Activated CD8-positive, alpha-beta T cell treated with anti-CD3 and anti-CD28 coated beads, Interleukin-2, amount 10 ng/mL, durations not matched to agents 7 days and 5 days (primary cell): Measurements from ENCODE around the gene BTBD6. TPM values are rescaled to one million over a fixed set of nuclear protein-coding genes. Genes with fewer than 3 reads are reported as not detected.
"Not testable (repeated sequence)": the region's sequence is repeated elsewhere in the genome, so short reads cannot be mapped to it uniquely, and the experiment has no call there.

ENCODE experiments used
- ATAC-seq: fragments of 150-1000 bp; cut with Tn5 transposase; one replicate; pipeline ENCODE4 v1.10.0; 2021; ENCODE audit warnings: moderate library complexity
- CTCF ChIA-PET: fragments of 350-600 bp; sonication (Branson Sonifier 250); formaldehyde crosslinking; loops from one replicate; lab custom pipeline; 2021; ENCODE audit warnings: antibody characterized with exemption; lab: Charles Lee
- POLR2A ChIA-PET: fragments of 350-600 bp; sonication (Branson Sonifier 250); formaldehyde crosslinking; loops from one replicate; lab custom pipeline; 2021; ENCODE audit warnings: antibody characterized with exemption; lab: Charles Lee
- DNase-seq: peaks from one replicate; pipeline ENCODE4 v3.0.0-alpha.2; 2020
- H3K27ac Mint-ChIP-seq: one replicate; pipeline ENCODE4 v1.8.0; 2021; ENCODE audit warnings: mild to moderate bottlenecking, mixed read lengths
- H3K27me3 Mint-ChIP-seq: one replicate; pipeline ENCODE4 v1.8.0; 2021; ENCODE audit warnings: low read depth, mixed read lengths
- H3K36me3 Mint-ChIP-seq: one replicate; pipeline ENCODE4 v1.8.0; 2021; ENCODE audit warnings: low read depth, mixed read lengths
- H3K4me1 Mint-ChIP-seq: one replicate; pipeline ENCODE4 v1.8.0; 2021; ENCODE audit warnings: low read depth, mixed read lengths
- H3K4me3 Mint-ChIP-seq: one replicate; pipeline ENCODE4 v1.8.0; 2021; ENCODE audit warnings: mild to moderate bottlenecking, mixed read lengths
- H3K9me3 Mint-ChIP-seq: one replicate; pipeline ENCODE4 v1.8.0; 2022; ENCODE audit warnings: mixed read lengths; ENCODE audit not compliant: insufficient read depth
- total RNA-seq, 2 experiments: library from RNA; stranded (reverse); gene quantifications; one replicate each; pipeline ENCODE4 v1.2.3, GENCODE V29; 2021

Gene BTBD6
- total RNA-seq, 2 experiments from 2014 or later: 53.7 to 59.8 TPM

GRCh38 chr14:105260959-105261358, 12.6 kb downstream of the BTBD6 start:
- ChIA-PET CTCF (interaction anchor here (1.0 to 1.5 kb wide), 2 partner anchors 91 to 220 kb away, joined by 3 read pairs; no protein-coding TSS in a partner anchor), POLR2A (interaction anchor here (0.6 kb wide), 1 partner anchor 40 kb away, joined by 3 read pairs; the partner anchor contains the start of gene BRF1)
- Mint-ChIP-seq H3K4me3 (no peak overlapping the region), H3K27ac (no peak overlapping the region), H3K27me3 (no peaks in the 10 kb centered on the region), H3K36me3 (peaks cover 3% of the 10 kb centered on the region), H3K9me3 (no peaks in the 10 kb centered on the region), H3K4me1 (no peaks in the 10 kb centered on the region)
- DNase-seq (no peak), ATAC-seq (no peak)

GRCh38 chr14:105261781-105262180, 13.4 kb downstream of the BTBD6 start:
- Mint-ChIP-seq H3K36me3 (peaks cover 3% of the 10 kb centered on the region), H3K4me1 (no peaks in the 10 kb centered on the region), H3K27me3 (no peaks in the 10 kb centered on the region), H3K4me3 (no peak overlapping the region), H3K9me3 (no peaks in the 10 kb centered on the region), H3K27ac (no peak overlapping the region)
- ChIA-PET POLR2A (no interaction called here), CTCF (no interaction called here)
- ATAC-seq (no peak), DNase-seq (no peak)

DNA sequence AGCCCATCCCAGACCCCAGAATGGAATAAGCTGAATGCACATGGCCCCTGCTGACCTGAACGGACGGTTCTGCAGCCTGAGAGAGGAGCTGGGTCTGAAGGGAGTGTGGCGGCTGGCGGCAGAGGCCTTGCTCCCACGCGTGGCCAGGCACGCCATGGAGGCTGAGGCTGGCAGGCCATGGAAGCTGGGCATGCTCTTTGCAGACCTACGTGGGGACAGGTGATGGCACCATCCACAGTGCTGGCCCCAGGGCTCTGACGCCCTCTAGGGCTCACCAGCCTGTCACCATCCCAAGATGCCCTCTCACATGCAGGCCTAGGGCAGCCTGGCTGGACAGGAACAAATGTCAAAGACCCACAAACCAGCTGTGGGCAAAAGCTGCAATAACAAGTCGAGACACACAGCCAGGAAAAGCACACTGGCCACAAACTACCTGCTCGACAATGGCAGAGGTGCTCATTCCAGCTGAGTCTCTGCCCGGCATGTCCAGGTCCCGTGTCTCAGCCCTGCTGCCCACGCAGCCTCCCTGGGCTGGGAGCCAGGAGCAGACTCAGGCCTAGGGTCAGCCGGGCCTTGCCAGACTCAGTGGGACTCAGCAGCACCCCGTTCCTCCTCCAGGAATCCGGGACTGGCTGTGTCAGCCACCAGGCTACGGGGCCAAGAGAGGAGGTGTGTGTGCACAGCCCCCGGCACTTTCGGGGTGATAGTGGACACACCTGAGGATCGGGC, 19.7 kb downstream of the BTBD6 start:
- H3K27ac Mint-ChIP-seq: no peak overlapping the region
- no peak for DNase-seq
- ChIA-PET CTCF (no interaction called here), POLR2A (no interaction called here)
- H3K27me3 Mint-ChIP-seq: no peaks in the 10 kb centered on the region
- H3K4me3 Mint-ChIP-seq: no peak overlapping the region
- H3K4me1 Mint-ChIP-seq: no peaks in the 10 kb centered on the region
- no peaks in the 10 kb centered on the region for H3K9me3 Mint-ChIP-seq
- peaks cover 3% of the 10 kb centered on the region for H3K36me3 Mint-ChIP-seq
- peak; percentile 32 for ATAC-seq

DNA sequence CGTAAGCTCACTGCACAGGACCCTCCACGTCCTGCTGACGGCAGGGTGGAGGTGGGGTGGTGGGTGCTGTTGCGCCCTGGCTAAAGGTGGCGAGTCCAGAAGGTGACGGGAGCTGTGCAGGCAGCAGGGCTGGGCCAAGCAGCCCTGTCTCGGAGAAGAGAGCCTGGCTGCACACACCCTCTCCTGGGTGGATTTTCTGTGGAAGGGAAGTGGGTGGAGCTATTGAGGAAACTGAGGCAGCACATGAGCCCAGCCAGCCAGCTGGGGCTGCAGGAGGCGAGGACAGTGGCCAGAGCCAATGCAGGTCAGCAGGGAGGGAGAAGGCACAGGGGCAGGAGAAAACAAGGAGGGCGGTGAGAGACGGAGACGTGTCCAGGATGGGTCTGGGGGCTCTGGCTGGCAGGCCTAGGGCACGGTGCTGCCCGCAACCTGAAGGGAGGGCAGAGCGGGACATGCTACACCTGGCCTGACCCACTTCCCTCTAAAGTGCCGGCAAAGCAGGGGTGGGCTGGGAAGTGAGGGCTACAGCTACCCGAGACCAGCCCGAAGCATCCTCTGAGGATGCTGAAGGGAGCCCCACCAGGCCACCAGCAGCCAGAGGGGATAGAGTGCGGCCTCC, 20.5 kb downstream of the BTBD6 start:
- no peak for DNase-seq
- H3K9me3 Mint-ChIP-seq: no peaks in the 10 kb centered on the region
- ATAC-seq: no peak
- H3K27me3 Mint-ChIP-seq: no peaks in the 10 kb centered on the region
- no peaks in the 10 kb centered on the region for H3K4me1 Mint-ChIP-seq
- CTCF ChIA-PET: no interaction called here
- no peak overlapping the region for H3K27ac Mint-ChIP-seq
- no peak overlapping the region for H3K4me3 Mint-ChIP-seq
- peaks cover 3% of the 10 kb centered on the region for H3K36me3 Mint-ChIP-seq
- POLR2A ChIA-PET: no interaction called here

- Mint-ChIP-seq H3K27me3 (no peaks in the 10 kb centered on the region), H3K4me1 (no peaks in the 10 kb centered on the region), H3K27ac (no peak overlapping the region), H3K9me3 (no peaks in the 10 kb centered on the region), H3K4me3 (no peak overlapping the region), H3K36me3 (no peaks in the 10 kb centered on the region)
- DNase-seq (no peak), ATAC-seq (no peak)
- POLR2A ChIA-PET: no interaction called here
- CTCF ChIA-PET: no interaction called here
Measured at GRCh38 chr14:105269405-105269804, 21.1 kb downstream of the BTBD6 start.

DNA sequence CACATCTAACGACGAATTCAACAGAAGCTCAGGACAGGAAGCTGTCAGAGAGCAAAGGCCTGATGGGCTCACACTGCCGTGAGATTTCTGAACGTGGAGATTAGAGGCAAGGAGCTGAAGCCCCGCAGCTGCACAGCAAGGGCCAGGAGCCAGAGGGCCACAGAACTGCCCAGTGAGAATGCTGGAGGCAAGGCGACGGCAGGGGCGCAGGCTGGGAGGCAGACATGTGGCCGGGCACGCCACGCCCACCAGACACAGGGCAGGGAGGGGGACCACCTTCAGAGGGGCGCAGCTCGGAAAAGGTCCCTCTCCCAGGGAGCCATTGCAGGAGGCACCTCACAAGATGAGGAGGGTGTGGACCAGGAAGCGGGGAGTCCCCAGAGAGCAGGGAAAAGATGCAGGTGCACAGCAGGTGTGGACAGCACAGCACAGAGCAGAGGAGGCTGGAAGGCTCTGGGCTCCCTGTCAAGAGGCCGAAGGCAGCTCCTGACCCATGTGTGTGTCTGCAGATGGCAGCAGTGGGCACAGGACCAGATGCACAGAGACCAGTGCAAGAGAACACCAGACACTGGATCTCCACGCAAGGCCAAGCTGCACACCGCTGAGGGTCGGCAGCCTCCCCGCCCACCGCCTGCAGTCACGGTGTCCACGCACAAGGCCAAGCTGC, 23.0 kb downstream of the BTBD6 start:
- DNase-seq (no peak), ATAC-seq (no peak)
- Mint-ChIP-seq H3K4me3 (no peak overlapping the region), H3K27ac (no peak overlapping the region), H3K36me3 (no peaks in the 10 kb centered on the region), H3K27me3 (no peaks in the 10 kb centered on the region), H3K9me3 (no peaks in the 10 kb centered on the region), H3K4me1 (no peaks in the 10 kb centered on the region)
- POLR2A ChIA-PET: no interaction called here
- CTCF ChIA-PET: no interaction called here

DNA sequence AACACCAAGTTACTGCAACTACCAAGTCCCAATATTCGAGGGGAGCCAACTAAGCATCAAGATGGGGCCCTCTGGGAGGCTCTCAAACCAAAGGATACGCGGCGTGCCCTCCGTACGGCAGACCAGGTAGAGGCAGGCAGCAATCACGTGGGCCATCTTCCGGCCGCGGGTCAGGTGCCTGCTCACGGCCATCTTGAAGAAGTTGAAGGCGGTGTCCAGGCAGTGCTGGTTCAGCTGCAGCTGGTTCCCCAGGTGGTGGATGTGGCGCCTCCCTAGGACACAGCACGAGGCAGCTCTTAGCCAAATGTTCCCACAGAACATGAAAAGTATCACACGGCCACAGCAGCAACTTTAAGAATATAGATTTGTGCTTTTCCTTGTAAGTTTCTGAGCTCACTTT, 24.3 kb downstream of the BTBD6 start:
- no peaks in the 10 kb centered on the region for H3K27me3 Mint-ChIP-seq
- H3K36me3 Mint-ChIP-seq: no peaks in the 10 kb centered on the region
- no peak for DNase-seq
- CTCF ChIA-PET: no interaction called here
- H3K27ac Mint-ChIP-seq: no peak overlapping the region
- H3K4me3 Mint-ChIP-seq: no peak overlapping the region
- H3K9me3 Mint-ChIP-seq: no peaks in the 10 kb centered on the region
- ATAC-seq: no peak
- no peaks in the 10 kb centered on the region for H3K4me1 Mint-ChIP-seq
- POLR2A ChIA-PET: no interaction called here

- H3K27ac Mint-ChIP-seq: no peak overlapping the region
- no peak overlapping the region for H3K4me3 Mint-ChIP-seq
- H3K9me3 Mint-ChIP-seq: no peaks in the 10 kb centered on the region
Measured at GRCh38 chr14:105273062-105273461, 24.7 kb downstream of the BTBD6 start.

GRCh38 chr14:105274637-105275036, 26.3 kb downstream of the BTBD6 start:
- CTCF ChIA-PET: interaction anchor here (0.9 kb wide), 1 partner anchor 15 kb away, joined by 3 read pairs; no protein-coding TSS in a partner anchor

More at GRCh38 chr14:105273062-105273461, 24.7 kb downstream of the BTBD6 start:
- H3K4me1 Mint-ChIP-seq: no peaks in the 10 kb centered on the region
- POLR2A ChIA-PET: no interaction called here
- no peak for DNase-seq
- CTCF ChIA-PET: no interaction called here
- no peak for ATAC-seq
- no peaks in the 10 kb centered on the region for H3K36me3 Mint-ChIP-seq
- no peaks in the 10 kb centered on the region for H3K27me3 Mint-ChIP-seq

DNA sequence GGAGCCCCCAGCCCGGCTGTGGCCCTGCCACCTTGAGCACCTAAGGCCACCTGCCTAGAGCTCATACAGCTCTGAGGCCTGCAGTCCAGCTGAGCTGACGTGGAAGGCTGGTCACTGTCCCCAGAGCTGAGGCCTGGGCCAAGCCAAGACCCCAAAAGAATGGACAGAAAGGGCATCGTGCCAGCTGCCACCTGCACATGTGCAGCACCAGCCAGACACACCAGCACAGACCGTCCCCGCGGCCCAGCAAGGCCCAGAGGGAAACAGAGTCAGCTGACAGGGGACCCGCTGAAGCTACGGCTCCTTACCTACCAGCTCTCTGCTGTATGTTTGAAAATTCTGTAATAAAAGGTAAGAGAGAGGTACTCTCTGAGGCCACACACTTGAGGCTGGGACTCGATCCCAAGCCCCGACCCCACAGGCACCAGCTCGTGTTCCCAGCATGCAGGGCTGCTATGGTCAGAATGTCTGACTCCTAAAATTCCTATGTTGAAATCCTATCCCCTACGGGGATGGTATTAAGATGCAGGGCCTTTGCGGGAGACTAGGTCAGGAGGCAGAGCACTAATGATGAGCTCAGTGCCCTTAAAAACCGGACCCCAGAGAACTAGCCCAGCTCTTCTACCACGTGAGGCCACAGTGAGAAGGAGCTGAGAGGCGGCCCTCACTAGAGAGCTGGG, 27.1 kb downstream of the BTBD6 start:
- ChIA-PET POLR2A (interaction anchor here (0.6 kb wide), 1 partner anchor 71 kb away, joined by 3 read pairs; no protein-coding TSS in a partner anchor), CTCF (interaction anchor here (0.9 kb wide), 1 partner anchor 16 kb away, joined by 3 read pairs; no protein-coding TSS in a partner anchor)
- ATAC-seq (no peak), DNase-seq (no peak)
- Mint-ChIP-seq H3K9me3 (no peaks in the 10 kb centered on the region), H3K27me3 (no peaks in the 10 kb centered on the region), H3K4me1 (no peaks in the 10 kb centered on the region), H3K36me3 (no peaks in the 10 kb centered on the region), H3K4me3 (no peak overlapping the region), H3K27ac (no peak overlapping the region)

More at GRCh38 chr14:105274637-105275036, 26.3 kb downstream of the BTBD6 start:
- no peaks in the 10 kb centered on the region for H3K4me1 Mint-ChIP-seq
- POLR2A ChIA-PET: no interaction called here
- no peak overlapping the region for H3K27ac Mint-ChIP-seq
- no peaks in the 10 kb centered on the region for H3K36me3 Mint-ChIP-seq
- H3K4me3 Mint-ChIP-seq: no peak overlapping the region
- no peaks in the 10 kb centered on the region for H3K9me3 Mint-ChIP-seq
- ATAC-seq (no peak), DNase-seq (no peak)
- no peaks in the 10 kb centered on the region for H3K27me3 Mint-ChIP-seq

GRCh38 chr14:105277448-105277847, 29.1 kb downstream of the BTBD6 start:
- H3K9me3 Mint-ChIP-seq, H3K4me1 Mint-ChIP-seq, DNase-seq, H3K27ac Mint-ChIP-seq, ATAC-seq, H3K4me3 Mint-ChIP-seq, H3K36me3 Mint-ChIP-seq, H3K27me3 Mint-ChIP-seq, POLR2A ChIA-PET: not testable (repeated sequence)
- CTCF ChIA-PET: interaction anchor here (1.4 kb wide), 1 partner anchor 109 kb away, joined by 3 read pairs; the partner anchor contains the start of gene JAG2
